GM18505 (cell line): ENCODE measurements around the gene WDR76.
"Not testable (repeated sequence)": the region's sequence is repeated elsewhere in the genome, so short reads cannot be mapped to it uniquely, and the experiment has no call there.

ENCODE experiments used
- ATAC-seq: cut with Tn5 transposase; IDR thresholded peaks from one replicate; pipeline ENCODE4 v1.9.1; 2021; ENCODE audit not compliant: unreplicated experiment
- POLR2A ChIP-seq: IDR thresholded peaks from 4 replicates; pipeline ENCODE4 v1.6.1; 2011; ENCODE audit warnings: borderline replicate concordance; ENCODE audit not compliant: insufficient read depth, insufficient read length; ENCODE audit errors: extremely low read depth

Gene WDR76

DNA sequence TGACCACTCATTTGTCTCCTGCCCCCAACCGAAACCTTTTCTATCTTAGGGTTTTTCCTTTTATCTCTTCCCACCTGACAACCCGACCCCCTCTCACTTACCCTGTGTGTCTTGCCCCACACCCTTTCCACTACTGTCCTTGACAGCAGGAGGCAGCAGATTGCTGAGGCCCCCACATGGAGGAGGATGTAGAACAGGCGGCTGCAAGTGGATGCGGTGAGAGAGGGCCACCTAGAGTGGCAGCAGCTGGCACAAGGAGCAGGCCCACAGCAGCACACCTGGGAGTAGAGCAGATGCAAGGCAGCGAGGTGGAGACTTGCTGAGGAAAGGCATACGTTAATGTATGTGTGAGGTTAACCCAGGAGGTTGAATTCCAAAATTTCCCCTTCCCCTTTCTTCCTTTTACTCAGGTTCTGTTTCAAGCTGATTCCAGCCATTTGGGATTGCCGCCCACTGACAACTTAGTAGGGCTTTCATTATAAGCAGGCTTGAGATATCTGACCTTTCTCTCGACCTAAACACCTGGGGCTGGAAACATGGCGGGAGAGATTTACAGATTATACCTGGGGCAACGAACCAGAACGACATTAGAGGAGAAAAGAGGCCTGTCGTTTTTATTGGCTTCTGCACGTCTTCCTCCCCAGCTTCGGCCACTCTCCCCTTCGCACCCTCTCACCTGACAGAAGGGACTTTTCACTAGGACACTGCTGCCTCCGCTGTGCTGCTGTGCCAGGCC, 27.4 kb upstream of the WDR76 start:
- TF ChIP-seq POLR2A: no peak
- ATAC-seq: no peak

DNA sequence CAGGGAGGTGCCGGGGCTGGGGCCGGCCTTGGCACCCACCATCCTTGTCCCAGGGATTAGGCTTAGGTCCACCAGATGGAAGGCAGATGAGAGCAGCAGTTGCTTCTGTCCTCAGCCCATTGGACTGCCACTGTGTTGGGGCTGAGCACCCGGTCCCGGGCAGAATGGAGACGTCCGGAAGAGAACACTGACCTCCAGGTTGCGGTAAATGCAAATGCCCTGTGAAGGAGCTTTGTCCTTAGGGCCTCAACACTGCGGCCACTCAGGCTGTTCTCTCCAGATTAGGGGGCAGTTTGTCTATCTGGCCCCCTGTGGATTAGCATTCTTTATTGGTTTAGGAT, 26.9 kb upstream of the WDR76 start, which contains the start of gene SERINC4:
TSS of gene SERINC4 (minus strand) at position 276 of the 341 bp plus-strand sequence. CDS start at position 42, 234 bp downstream.
- TF ChIP-seq POLR2A: no peak
- no peak for ATAC-seq

DNA sequence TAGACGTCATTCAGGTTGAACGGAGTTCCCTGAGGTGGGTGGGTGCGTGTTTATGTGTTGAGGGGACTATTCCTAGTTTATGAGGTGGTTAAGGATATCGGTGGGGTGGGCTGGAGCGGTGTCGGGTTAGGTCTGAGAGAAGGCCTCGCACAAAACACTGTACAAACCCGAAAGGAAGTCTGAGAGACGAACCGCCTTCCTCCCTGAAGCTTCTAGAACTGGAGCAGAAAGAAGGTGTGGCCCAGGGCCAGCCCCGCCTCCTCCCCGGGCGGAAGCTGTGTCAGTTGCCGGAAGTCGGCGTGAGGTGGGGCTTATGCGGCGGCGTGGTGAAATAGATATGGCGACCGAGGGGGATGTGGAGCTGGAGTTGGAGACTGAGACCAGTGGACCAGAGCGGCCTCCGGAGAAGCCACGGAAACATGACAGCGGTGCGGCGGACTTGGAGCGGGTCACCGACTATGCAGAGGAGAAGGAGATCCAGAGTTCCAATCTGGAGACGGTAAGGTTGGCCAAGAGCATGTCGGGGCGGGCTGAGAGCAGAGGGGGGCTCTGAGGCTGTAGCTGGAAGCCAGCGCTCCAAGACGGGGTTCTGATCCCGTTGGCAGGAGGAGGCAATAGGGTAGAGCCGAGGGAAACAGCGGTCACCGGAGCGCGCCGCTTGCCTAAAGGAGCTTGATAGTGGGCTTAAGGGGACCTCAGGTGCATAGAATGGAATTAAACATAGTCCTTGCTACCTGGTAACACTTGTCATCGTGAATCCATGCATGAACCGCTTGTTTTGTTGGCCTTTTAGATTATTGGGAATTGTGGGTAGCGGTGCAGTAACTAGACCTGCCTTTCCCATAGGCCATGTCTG, 26.3 kb upstream of the WDR76 start, which contains the start of gene HYPK:
TSS of gene HYPK (plus strand) at position 314 of the 856 bp plus-strand sequence. CDS start at position 338, 24 bp downstream.
- TF ChIP-seq POLR2A: peak; percentile 89
- ATAC-seq: peak; percentile 79

DNA sequence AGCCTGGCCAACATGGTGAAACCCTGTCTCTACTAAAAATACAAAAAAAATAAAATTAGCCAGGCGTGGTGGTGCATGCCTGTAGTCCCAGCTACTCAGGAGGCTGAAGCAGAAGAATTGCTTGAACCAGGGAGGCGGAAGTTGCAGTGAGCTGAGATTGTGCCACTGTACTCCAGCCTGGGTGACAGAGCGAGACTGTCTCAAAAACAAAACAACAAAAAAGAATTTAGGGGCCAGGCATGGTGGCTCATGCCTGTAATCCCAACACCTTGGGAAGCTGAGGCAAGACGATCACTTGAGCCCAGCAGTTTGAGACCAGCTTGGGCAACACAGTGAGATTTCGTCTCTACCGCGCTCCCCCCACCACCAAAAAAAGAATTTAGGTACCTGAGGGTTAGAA, 24.1 kb upstream of the WDR76 start:
- ATAC-seq: not testable (repeated sequence)

DNA sequence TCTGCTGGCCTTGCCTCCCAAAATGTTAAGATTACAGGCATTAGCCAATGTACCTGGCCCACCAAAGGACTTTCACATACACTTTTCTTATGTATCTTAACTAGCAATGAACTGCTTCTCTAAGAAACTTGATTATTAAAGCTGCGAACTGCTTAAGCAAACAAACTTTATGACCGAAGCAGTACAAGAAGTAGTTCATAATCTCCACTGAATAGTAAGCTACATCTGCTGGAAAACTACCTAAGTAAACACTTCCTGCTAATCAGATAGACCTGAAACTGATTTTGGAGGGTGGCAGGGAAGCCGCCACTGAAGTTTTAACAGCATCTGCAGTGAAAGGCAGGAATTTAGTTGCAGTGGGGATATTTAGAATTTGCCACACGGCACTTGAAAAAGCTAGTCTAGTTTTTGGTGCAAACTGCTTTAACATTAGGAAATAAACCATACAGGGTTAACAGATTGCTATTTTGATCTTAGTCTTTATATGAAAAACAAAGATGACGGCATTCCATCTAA, 18.3 kb upstream of the WDR76 start:
- TF ChIP-seq POLR2A: no peak

DNA sequence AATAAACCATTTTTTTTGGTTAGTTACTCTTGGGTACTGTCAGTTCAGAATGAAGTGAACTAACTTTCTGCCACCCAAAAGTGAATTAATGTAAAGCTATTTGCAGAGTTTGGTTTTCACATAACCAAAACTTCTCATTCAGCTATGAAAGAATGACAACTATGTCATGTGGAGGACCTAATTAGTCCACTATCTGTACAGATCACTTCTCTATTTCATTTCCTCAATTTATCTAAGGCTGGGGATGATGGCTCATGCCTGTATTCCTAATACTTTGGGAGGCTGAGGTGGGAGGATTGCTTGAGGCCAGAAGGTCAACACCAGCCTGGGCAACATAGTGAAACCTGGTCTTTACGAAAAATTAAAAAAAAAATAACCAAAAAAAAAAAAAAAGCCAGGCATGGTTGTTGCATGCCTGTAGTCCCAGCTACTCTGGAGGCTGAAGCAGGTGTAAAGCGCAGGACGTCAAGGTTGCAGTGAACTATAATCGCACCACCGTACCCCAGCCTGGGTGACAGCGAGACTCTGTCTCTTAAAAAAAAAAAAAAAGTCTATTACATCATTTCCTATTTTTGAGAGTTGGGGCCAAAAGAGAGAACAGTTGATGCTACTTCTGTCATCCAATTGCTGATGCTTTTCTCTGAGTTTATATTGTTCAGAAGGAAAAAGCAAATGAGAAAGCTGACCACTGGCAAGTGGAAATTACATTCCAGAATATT, 17.7 kb upstream of the WDR76 start:
- peak; percentile 72 for ATAC-seq
- no peak for TF ChIP-seq POLR2A

More for the DNA sequence above, 18.3 kb upstream of the WDR76 start:
- ATAC-seq: no peak

DNA sequence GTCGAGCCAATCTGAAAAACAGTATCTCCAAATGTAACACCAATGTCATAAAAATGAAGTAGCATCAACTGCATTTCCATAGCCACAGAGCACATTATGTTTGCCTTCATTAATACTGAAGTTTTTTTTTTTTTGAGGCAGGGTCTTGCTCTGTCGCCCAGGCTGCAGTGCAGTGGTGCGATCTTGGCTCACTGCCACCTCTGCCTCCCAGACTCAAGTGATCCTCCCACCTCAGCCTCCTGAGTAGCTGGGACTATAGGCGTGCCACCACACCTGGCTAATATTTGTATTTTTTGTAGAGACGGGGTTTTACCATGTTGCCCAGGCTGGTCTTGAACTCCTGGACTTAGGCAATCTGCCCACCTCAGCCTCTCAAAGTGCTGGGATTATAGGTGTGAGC, 11.7 kb upstream of the WDR76 start:
- not testable (repeated sequence) for ATAC-seq

DNA sequence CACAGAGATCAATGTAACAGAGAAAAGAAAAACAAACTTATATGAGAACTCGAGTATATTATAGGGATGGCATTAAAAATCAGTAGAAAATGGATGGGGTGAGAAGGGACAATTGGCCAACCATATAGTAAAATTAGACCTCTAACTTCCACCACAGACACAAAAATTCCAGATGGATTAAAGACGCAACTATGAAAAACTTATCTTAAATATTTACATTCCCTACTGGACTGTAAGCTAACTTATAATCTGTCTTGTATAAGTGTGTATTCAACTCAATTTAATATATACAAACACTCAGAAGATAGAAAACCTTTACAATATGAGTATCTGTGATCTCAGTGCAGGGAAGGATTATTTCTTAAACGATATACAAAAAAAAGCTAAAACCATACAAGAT, 5.3 kb upstream of the WDR76 start:
- no peak for ATAC-seq
- no peak for TF ChIP-seq POLR2A

DNA sequence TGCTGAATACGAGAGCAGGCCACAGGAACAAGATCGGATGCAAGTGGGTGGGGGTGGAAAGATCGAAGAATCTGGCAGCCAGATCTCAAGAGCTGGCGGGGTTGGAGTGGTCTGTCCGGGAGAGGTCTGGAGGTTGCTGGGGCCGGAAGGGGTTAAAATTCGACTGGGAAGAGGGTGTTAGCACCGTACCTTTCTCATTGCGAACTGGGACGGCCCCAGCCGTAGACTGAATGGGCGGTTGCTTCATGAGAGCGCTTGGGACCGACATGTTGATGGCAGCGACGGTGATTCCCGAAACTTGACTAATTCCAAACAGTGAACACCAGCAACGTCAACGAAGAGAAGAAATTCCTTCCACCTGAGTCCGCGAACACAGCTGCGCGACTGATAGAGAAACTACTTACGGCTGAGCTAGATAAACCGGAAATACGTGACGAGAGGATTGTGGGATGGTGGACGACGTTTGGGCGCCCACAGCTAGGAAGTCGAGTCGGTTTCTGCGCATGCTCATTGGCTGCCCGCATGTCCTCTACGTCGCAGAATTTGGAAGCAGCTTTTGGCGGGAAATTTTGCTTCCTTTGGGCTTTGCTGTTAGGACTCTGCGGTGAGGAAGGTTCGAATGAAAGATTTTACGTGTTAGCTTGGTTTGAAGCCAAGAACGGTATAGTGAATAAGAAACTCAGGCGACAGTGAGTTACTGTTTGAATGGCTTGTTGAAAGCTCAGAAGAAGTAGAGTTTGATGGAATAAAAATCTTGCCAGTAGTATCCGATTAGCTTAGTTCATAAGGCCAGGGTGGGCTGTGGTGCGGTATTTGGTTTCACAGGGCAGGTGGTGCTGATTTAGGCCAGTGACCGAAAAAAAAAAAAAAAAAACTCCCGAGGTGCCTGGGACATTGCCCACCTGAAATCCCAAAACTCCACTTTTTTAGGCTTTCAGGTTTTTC, 2.2 kb upstream of the WDR76 start, which contains the start of gene MFAP1:
TSS of gene MFAP1 (minus strand) at position 389 of the 945 bp plus-strand sequence. CDS start at position 268, 121 bp downstream.
- ATAC-seq: peak; percentile 62
- peak; percentile 93 for TF ChIP-seq POLR2A

DNA sequence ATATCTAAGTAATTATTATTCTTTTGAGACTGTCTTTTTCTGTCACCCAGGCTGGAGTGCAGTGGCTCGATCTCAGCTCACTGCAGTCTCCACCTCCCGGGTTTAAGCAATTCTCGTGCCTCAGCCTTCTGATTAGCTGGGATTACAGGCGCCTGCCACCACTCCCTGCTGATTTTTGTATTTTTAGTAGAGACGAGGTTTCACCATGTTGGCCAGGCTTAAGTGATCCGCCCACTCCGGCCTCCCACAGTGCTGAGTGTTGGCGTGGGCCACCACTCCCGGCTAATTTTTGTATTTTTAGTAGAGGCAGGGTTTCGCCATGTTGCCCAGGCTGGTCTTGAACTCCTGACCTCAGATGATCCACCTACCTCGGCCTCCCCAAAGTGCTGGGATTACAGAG, 1.5 kb upstream of the WDR76 start:
- ATAC-seq: not testable (repeated sequence)

DNA sequence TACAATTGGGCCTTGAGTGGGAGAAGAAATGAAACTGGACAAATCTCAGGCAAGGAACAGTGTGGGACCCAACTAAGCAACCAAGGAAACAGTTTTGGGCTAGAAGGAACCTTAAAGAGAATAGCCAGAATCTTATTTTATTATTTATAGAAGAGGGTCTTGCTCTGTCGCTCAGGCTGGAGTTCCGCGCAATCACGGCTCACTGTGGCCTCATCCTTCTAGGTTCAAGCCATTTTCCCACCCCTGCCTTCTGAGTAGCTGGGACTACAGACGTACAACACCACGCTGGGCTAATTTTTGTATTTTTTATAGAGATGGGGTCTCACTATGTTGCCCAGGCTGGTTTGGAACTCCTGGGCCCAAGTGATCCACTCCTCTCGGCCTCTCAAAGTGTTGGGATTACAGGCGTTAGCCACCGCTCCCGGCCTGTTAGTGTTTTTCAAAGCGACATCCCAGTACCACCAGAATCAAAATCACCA, 734 bp upstream of the WDR76 start:
- no peak for ATAC-seq
- no peak for TF ChIP-seq POLR2A

DNA sequence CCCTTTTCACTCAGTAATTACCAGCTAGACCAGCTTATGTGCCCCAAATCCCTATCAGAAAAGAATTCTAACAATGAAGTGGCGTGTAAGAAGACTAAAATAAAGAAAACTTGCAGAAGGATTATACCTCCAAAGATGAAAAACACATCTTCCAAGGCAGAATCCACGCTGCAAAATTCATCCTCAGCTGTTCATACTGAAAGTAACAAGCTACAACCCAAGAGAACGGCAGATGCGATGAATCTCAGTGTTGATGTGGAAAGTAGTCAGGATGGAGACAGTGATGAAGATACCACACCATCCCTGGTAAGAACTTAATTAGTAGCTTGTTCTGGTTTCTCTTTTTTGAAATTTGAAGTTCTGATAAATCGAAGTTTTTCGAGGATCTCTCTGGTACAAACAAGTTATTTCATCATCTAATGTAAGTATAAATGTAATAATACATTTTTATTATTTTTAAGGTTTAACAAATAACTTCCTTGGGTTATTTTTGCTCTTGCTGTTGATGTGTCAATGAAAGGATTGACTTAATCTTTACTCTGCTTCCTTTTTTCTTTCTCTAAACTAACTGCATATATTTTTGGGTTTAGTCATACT, 1.4 kb downstream of the WDR76 start:
- no peak for ATAC-seq
- TF ChIP-seq POLR2A: no peak

DNA sequence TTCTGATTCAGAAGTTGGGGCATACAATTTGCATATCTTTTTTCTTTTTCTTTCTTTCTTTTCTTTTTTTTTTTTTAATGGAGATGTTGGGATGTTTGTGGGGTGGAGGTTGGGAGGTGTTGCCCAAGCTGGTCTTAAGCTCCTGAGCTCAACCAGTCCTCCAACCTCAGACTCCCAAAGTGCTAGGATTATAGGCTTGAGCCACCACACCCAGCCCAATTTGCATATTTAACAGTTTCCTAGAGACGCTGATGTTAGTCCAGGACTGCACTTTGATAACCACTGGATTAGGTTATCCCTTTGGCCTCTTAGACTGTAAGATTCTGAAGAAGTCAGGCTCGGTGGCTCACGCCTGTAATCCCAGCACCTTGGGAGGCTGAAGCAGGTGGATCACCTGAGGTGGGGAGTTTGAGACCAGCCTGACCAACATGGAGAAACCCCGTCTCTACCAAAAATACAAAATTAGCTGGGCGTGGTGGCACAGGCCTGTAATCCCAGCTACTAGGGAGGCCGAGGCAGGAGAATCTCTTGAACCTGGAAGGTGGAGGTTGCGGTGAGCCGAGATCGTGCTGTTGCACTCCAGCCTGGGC, 3.2 kb downstream of the WDR76 start:
- ATAC-seq: not testable (repeated sequence)

DNA sequence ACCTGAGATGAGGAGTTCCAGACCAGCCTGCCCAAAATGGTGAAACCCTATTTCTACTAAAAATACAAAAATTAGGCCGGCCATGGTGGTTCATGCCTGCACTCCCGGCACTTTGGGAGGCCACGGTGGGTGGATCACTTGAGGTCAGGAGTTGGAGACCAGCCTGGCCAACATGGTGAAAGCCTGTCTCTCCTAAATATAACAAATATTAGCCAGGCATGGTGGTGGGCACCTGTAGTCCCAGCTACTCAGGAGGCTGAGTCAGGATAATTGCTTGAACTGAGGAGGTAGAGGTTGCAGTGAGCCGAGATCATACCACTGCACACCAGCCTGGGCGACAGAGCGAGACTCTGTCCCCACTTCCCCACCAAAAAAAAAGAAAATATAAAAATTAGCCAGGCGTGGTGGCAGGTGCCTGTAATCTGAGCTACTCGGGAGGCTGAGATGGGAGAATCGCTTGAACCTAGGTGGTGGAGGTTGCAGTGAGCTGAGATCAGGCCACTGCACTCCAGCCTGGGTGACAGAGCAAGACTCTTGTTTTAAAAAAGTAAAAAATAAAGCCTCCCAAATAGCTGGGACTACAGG, 4.0 kb downstream of the WDR76 start:
- not testable (repeated sequence) for ATAC-seq

DNA sequence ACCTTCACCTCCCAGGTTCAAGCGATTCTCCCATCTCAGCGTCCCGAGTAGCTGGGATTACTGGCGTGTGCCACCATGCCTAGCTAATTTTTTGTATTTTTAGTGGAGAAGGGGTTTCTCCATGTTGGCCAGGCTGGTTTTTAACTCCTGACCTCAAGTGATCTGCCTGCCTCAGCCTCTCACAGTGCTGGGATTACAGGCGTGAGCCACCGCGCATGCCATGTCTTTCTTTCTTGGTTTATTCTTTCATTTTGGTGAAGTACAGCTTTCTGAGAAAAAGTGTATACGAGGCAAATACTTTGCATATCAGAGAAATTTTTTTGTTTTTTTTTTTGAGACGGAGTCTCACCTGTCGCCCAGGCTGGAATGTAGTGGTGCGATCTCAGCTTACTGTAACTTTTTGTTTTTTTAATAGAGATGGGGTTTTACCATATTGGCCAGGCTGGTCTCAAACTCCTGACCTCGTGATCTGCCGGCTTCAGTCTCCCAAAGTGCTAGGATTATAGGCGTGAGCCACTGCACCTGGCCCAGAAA, 4.8 kb downstream of the WDR76 start:
- not testable (repeated sequence) for ATAC-seq

DNA sequence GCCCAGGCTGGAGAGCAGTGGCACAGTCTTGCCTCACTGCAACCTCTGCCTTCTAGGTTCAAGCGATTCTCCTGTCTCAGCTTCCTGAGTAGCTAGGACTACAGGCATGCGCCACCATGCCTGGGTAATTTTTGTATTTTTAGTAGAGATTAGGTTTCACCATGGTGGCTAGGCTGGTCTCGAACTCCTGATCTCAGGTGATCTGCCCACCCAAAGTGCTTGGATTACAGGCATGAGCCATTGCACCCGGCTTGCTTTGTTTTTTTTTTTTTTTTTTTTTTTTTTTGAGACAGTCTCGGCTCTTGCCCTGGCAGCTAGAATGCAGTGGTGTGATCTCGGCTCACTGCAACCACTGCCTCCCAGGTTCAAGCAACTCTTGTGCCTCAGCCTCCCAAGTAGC, 5.7 kb downstream of the WDR76 start:
- ATAC-seq: not testable (repeated sequence)
